HTR-8/SVneo (cell line): ENCODE measurements around the gene DOK1.

Experiments used
- DNase-seq: peaks from one replicate; pipeline ENCODE4 v3.0.0; 2011; ENCODE audit warnings: low spot score, mixed read lengths; ENCODE audit not compliant: insufficient read length
- FAIRE-seq: peaks from 2 replicates; lab custom pipeline; 2011; peaks lifted over from hg19 to GRCh38; lab: Jason Lieb, UNC

DOK1 gene

DNA sequence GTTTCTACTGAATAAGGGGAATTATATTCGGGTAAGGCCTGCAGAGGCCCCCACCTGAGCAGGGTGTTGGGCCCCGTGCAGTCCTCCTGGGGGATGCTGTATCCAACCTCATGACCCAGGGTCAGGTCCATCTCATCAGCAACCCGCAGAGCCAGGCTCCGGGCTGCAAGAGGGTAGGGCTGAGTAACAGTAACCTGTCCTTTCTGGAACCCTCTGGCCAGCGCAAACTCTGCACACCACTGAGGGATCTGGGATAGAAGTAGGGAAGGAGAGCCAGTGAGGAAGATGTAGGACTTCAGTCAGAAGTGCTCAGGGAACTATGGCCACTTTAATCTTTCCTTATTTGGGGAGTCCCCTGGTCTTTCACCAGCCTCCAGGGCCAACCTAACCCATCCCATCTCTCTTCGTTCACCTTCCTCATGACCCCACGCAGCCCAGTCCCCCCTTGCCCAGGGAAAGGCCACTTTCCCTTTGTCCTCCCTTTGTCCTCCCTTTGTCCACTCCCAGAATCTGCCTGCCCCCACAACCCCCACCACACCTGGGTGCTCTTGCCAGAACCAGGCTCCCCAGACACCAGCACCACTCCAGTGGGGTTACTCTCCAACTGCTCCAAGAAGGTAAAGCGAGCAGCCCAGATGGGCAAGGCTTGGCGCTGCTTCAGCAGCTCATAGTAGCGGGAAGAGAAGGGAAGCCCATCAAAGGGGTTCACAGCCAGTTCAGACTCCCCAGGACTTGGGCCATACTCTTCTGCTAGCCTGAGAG is 29.4 kb upstream of the DOK1 start:
- FAIRE-seq = no peak
- no peak for DNase-seq

DNA sequence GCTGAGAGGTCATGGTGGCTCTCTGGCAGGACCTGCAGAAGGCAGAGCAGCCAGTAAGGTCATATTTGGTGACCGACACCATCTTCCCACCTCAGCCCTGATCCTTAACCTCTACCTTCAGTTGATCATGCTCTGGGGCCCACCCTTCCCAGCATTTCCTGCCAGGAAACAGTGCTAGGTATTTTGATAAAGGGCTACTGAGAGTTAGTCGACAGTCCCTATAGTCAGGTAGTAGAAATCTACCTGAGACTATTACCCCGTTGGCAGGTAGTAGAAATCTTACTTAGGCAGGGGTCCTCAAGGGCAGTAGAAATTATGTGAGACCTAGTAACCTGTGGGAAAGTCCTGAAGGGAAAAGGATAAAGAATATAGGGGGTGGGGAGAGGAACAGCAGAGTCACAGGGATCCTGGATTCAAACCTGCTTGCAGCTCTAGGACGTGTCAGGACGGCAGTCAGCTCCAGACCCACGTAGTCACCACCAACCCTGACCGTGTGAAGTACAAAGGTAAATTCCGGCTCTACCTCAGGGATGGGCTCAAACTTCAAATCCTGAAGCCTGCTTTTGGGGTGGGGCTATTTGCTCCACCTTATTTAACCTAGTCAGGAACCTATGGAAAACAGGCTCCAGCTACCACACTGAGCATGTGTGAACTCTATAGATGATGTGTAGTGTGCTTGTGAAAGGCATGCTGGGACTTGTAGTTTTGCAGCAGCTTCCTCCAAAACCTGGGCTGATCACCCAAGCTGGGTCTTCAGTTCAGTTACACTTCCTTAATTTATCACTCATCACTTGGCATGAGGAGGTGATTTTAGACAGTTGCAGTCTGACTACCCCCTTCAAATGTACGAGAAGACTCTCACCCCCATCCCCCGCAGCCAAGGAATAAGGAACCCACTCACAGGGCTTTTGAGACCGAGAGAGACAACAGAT is 28.5 kb upstream of the DOK1 start, which contains the start of gene DQX1:
Gene DQX1, minus strand, starts transcription at position 515 of the 932 bp plus-strand sequence. Its CDS starts 502 bp downstream, at position 13.
- FAIRE-seq = no peak
- peak; percentile 54 for DNase-seq

DNA sequence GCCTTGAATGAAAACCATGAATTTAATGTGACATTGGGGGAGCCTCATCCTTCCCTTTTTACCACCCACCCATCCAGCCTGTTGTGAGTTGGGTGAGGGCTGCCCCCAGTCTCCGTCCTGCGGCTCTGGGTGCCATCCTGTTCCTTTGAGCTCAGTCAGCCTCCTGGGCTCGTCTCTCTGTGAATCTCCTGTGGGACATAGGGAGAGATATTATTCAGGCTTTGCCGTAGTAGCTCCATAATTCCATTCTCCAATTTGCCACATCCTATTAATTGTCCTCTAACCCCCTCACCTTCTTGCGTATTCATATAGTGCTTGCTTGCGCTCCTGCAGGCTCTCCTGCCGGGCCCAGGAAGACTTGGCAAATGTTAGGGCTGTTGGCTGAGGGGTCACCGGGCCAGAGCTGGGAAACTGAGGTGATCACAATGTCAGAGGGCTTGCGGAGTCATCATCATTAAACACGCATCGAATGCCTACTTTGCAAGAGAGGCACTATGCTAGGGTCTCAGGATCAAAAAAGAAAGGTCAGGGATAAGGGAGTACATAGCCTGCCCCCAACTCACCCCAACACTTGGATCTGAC is 27.8 kb upstream of the DOK1 start:
- DNase-seq (no peak), FAIRE-seq (no peak)

DNA sequence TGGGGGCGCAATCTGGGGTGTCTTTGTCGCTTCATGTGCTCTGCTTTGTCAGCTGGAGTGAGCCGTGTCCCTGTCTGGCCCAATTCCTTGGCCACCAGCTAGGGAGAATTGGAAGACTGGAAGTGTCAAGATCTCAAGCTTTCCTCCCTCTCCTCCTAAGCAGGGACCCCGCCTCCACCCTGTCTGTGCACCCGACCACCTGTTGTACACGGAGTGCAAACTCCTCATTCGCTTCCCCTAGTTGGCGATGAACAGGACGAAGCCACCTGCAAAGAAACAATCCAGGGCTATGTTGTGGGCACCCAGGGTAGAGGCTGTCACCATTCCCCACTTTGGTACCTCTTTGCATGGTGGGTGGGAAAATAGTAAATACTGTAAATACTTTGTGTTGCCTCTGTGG is 26.8 kb upstream of the DOK1 start:
- no peak for FAIRE-seq
- DNase-seq = no peak

DNA sequence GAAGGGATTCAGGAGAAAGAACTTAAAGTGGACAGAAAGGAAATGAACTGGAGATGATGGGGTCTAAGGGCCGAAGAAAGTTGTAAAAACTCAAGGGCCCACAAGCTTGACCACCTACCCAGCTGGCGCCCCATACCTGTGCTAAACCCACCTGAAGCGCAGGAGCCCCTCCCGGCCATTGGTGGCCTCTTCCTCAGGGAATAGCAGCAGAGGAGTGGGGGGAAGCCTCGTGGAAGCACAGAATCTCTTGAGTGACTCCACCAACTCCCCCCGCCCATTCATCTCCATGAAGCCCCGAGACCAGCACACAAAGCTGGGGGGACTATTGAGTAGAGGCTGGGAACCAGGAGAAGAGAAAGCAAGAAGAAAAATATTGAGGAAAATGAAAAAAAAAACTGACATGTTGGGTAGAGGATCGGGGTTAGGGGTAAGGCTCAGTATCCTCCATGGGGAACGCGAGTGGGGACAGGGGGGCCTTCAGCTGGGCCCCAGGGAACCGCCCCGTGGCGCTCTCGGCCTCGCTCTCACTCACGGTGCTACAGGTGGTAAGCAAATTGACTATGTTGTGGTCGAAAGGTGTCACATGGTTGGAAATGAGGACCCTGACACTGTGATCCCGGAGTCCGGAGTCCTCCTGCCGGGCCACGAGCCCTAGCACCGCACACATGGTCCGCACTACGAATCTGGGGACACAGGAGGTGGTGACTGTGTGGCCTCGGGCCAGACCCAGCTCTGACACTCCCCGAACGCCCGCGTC is 25.7 kb upstream of the DOK1 start:
- no peak for DNase-seq
- FAIRE-seq = no peak

DNA sequence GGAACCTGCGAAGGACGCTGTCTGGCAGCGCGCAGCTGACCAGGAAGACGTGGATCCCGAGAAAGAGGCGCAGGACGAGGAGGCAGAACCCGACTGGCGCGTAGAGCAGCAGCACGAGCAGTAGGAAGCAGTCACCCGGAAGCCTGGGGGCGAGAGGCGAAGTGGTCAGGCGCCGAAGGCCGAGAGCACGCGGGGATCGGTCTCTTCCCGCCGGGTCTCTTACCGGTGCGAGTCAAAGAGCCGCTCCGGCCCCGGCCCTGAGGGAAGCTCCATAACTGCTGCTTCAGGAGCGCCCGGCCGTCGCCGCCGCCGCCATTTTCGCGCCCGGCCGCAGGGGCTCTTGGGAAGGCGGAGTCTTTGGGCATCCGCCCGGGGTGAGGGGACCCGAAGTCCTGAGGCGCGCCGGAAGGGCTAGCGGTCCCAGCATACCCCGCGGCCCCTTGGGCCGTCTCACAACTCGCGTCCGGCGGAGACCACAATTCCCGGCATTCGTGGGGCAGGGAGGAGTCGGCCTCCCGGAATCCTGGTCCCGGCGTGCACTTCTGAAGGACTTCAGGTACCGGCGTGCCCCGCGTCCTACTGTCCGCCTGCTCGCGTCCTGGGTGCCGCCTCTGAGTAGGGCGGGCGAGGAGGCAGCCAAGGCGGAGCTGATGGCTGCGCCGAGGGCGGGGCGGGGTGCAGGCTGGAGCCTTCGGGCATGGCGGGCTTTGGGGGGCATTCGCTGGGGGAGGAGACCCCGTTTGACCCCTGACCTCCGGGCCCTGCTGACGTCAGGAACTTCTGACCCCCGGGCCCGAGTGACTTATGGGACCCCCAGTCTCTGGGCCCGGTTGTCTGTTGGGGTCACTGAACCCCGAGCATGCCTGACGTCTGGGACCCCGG is 24.9 kb upstream of the DOK1 start, which contains the start of the genes AUP1 and HTRA2:
Gene AUP1, minus strand, starts transcription at position 350 of the 882 bp plus-strand sequence. Its CDS starts 77 bp downstream, at position 273.
Gene HTRA2, plus strand, starts transcription at position 577 of the 882 bp plus-strand sequence. Its CDS starts 74 bp downstream, at position 651.
- peak; percentile 85 for FAIRE-seq
- DNase-seq = peak; percentile 99

DNA sequence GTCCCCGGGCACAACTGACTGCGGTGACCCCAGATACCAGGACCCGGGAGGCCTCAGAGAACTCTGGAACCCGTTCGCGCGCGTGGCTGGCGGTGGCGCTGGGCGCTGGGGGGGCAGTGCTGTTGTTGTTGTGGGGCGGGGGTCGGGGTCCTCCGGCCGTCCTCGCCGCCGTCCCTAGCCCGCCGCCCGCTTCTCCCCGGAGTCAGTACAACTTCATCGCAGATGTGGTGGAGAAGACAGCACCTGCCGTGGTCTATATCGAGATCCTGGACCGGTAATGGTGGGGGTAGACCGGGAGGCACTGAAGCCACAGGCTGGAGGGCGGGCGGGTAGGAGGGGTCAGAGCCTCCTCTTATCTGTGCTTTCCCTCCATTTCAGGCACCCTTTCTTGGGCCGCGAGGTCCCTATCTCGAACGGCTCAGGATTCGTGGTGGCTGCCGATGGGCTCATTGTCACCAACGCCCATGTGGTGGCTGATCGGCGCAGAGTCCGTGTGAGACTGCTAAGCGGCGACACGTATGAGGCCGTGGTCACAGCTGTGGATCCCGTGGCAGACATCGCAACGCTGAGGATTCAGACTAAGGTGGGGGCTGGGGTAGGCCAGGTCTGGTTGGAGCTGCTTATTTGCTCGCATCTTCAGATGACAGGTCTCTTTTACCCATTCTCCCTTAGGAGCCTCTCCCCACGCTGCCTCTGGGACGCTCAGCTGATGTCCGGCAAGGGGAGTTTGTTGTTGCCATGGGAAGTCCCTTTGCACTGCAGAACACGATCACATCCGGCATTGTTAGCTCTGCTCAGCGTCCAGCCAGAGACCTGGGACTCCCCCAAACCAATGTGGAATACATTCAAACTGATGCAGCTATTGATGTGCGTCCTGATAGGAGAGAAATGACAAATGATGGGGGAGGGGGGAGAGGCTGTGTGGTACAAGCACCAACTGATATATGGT is 24.0 kb upstream of the DOK1 start:
- FAIRE-seq (peak; percentile 26), DNase-seq (peak; percentile 49)

DNA sequence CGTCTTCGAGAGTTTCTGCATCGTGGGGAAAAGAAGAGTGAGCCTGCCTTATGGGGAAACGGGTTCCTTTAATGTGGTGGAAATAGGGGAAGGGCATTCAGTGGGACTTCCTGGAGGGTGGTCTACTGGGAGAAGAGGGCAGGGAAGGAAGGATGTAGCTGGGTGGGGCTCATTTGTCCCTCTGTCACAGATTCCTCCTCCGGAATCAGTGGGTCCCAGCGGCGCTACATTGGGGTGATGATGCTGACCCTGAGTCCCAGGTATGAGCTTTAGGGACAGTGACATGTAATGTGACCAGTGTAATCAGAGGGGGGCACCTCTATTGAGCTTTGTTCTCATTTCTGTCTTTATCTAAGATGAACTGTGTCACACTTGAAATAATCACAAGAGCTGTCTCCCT is 22.9 kb upstream of the DOK1 start:
- FAIRE-seq = no peak

DNA sequence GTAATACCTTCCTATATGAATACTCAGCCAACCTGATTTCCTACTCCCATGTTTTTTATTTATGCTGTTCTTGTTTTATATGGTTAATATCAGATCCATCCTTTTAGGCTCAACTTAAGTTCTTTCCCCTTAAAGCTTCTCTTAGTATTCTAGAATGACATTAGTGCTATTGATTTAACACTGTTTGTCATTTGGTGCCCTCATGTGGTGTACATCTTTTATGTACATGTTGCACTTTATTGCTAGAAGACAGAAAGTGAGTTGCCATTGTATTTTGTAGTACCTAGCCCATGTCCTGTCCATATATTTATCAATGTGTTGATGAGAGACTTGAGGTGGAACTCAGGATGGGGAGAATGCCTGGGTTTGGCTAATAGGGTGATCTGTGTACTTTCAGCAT is 22.3 kb upstream of the DOK1 start:
- no peak for FAIRE-seq
- DNase-seq = no peak

More for the DNA sequence above, 22.9 kb upstream of the DOK1 start:
- no peak for DNase-seq

DNA sequence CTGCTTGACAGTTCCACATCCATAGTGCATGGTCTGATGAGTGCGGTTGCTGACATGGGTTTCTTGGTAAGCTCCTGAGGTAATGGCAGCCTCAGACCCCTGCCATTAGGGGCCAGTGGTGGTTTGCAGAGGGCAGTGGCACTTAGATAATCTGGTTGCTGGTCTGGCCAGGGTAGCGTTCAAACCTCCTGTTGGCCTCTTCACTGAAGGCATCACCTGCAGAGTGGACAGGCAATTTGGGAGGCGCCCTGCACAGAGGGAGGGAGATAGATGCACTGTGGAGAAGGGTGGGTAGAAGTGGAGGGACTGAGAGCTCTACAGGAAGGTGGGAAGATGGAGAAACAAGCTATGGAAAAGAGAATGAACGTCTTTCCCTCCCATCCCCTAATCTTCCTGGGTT is 21.1 kb upstream of the DOK1 start:
- FAIRE-seq (no peak), DNase-seq (no peak)

DNA sequence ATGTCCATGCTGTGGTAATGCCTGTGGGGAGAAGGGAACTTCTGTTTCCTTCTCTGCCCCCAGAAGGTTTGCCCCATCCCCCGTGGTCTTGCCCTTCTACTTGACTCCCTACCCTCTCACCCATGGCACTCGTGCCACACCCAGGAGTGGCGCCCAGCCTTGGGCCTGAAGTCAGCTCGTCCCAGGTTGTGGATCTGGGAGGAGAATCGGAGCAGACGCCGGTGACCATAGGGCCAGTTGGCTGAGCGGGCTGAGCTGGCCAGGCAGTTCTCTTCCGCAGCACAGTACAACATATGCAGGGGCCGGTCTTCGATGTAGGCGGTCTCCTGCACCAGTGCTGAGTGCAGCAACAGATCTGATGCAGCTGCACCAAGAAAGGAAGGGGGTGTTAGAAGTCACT is 20.1 kb upstream of the DOK1 start:
- DNase-seq = no peak
- no peak for FAIRE-seq

DNA sequence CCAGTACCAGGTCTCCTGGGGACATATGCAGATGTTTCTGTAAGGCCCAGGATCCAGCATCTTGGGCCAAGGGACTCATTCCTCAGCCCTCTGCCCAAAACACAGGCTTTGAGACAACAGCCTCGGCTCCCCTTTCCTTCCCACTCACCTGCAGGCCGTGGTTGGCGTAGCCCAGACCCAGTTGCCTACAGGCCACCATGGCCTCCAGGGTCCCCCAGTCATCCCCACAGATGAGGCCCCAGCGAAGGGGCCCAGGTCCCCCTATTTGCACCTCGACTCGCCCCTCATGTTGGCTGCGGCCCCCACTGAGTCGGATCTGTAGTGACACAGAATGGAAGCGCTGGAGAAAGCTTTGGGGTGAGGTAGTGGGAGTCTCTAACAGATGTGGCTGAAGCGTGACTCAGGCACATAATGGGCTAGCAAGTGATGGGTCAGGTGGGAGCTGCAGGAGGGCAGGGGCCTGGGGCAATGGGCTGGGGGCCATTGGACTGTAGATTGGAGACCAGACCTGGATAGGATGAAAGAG is 19.0 kb upstream of the DOK1 start:
- FAIRE-seq (no peak), DNase-seq (no peak)

DNA sequence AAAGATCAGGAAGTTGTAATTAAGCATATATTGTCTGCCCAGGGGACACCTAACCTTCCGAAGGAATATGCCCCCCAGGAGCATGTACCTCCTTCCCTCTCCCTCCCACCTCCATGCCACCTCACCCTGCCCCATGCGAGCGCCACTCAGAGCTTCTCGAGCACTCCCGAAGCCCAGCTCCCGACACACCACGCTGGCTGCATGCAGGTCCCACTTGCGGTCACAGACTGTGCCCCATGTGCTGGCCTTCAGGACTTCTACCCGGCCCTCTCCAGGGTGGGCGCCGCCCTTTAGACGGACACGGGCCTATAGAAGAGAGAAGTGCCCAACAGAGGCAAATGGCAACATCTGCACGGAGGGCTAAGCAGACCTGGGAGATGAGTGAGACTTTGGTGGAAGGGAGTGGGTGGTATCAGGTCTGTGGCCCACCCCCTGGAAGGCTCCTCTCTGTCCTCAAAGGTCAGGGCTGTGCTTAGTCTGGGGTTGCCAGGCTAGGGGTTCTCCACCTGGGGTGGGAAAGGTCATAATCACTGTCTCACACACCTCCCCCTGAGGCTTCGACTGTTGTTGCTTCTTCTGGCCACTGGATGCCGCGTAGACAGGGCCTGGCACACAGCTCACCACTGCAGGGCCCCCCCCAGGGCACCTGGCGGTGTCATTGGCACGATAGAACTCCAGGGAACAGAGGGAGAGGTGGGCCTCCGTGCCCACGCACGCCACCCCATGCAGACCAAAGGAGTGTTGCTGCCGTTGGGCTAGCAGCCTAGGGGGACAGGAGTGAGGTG is 18.2 kb upstream of the DOK1 start:
- DNase-seq (no peak), FAIRE-seq (no peak)

DNA sequence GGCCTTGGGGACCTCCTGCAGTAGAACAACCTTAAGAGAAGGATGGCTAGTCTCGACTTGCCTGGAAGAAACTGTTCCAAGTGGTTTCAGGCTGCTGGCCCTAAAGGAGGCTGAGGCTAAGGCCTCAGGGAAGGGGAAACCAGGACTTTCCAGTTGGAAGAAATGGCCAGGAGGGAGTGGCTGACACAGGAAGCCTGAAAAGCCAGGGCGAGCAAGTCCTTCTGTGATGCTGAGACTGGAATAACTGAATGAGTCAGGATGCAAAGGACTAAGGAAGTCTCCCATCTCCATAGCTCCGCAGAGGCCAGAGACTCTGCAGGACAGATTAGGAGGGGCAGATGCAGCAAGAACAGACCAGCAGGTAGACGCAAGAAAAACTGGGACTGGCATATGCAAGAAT is 17.4 kb upstream of the DOK1 start:
- no peak for FAIRE-seq
- no peak for DNase-seq

DNA sequence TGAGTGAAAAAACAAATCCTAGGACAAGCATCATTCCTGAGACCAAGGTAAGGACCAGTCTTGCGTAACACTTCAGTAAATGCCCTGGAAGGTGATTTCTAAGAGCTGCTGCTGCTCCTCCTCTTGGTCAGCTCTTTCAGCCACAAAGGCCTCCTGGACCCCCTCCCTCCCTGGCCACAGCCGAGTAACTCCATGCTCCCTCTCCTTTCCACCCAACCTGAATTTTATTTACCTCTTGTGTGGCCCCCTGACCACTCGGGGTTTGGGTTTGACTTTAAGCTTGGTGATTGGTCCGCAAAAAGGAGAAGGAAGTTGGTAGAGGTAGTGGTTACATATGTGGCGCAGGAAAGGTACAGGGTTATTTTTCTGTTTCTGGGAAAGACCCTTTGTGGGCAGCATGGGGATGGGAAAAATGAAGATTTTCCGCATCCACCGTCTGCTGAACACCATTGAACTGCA is 15.6 kb upstream of the DOK1 start:
- no peak for DNase-seq
- FAIRE-seq = no peak

DNA sequence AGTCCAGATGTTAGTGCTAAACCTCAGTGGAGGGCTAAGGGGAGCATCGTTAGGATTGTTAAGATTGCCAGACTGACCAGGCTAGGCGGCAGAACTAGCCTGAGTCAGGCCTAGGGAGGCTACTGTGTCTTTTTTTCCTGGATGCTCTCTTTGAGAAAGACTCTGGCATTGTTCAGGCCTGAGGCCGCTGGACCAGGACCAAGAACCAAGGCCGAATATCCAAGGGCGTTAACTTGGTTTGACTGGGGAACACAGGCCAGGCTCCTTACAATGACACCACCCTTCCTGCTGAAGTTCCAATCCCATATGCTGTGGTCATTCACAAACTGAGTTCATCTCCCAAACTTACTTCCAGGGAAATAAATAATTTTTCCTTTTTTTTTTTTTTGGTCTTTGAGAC is 14.2 kb upstream of the DOK1 start:
- FAIRE-seq = no peak

DNA sequence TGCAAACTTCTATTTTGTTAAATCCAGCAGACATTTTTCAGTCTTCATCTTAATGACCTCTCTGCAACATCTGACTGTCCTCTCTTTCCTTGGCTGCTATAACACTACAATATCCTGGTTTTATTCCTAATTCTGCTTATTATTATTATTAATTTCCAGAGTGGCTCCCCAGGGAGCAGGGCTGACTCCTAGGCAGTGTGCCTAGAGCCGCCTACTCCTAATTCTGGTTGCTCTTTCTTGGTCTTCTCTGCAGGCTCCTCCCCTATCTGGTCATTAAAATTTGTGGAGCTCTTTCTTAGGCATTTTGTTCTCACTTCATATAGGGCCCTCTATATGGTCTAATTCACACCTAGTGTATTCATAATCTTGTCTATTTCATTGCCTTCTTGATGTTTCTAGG is 11.5 kb upstream of the DOK1 start:
- DNase-seq (no peak), FAIRE-seq (no peak)

More for the DNA sequence above, 14.2 kb upstream of the DOK1 start:
- no peak for DNase-seq
